ENCODE data around the gene SNTG2. TPM values are rescaled to one million over a fixed set of nuclear protein-coding genes. Genes with fewer than 3 reads are reported as not detected.

The SNTG2 gene
- total and polyA plus RNA-seq, 10 of the 15 experiments (the other 5 are each of a cell fraction or from before 2014, with no cell fraction given) = not detected

DNA sequence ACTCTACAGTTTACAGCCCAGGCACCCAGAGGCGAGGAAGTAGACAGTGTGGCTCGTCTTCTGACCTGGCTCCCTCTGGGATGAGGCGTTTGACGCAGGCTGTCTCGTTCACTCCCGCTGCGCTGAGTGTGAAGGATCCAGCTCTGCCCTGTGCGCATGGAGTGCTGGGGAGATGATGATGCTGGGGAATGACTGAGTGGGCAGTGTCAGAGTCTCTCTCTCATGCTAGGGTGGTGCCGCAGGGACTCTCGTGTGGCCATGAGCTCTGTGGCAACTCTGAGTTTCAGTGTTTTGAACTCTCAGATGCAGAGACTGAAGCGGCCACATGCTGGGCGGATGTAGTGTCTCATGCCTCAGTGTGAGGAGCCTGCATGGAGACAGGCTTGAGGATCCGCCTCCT lies 344.3 kb downstream of the SNTG2 start:
- Histone ChIP-seq H3K9ac (ENCODE audit: control insufficient read depth, insufficient read depth, low read length) (no peak overlapping the region), H4K20me1 (ENCODE audit: control insufficient read depth, insufficient read depth) (no peaks in the 10 kb centered on the region), H3K4me3 (no peak overlapping the region), H3K4me2 (ENCODE audit: control insufficient read depth, insufficient read depth) (no peak overlapping the region), H3K27me3 (replicated peaks in 1 of 2; ENCODE audit: control insufficient read depth in 2 of 2, insufficient read depth in 2 of 2, low read length in 1 of 2) (no peaks in the 10 kb centered on the region), H3K9me3 (replicated peaks; ENCODE audit: control insufficient read depth, insufficient read depth, low read length) (no peaks in the 10 kb centered on the region), H3K79me2 (ENCODE audit: control insufficient read depth, insufficient read depth, low read length) (no peaks in the 10 kb centered on the region), H3K27ac (ENCODE audit: control insufficient read depth, insufficient read depth) (no peak overlapping the region), H2AFZ (ENCODE audit: control insufficient read depth, low read depth, low read length) (no peak overlapping the region), H3K4me1 (ENCODE audit: control insufficient read depth, insufficient read depth, low read length) (no peaks in the 10 kb centered on the region), H3K36me3 (ENCODE audit: control insufficient read depth in 2 of 2, insufficient read depth in 2 of 2, low read length in 1 of 2) (no peaks in the 10 kb centered on the region)
- ATAC-seq (no peak), DNase-seq (ENCODE audit: low read depth, low spot score) (no peak), FAIRE-seq (no peak)
- ChIA-PET SMC1A (ENCODE audit: uncharacterized antibody, unreplicated experiment) (no interaction called here), RAD21 (ENCODE audit: unreplicated experiment) (no interaction called here), CTCF (no interaction called here), POLR2A (no interaction called here)
- intact Hi-C loops (cut with micrococcal nuclease; ENCODE audit: unreplicated experiment) (no loop called here), in situ Hi-C loops (cut with MboI) (no loop called here)
- TF ChIP-seq SP1 (IDR thresholded peaks at IDR 0.05; ENCODE audit: low read depth, low read length) (no peak), CBX5 (IDR thresholded peaks at IDR 0.05; ENCODE audit: low read depth) (no peak), MEF2B (IDR thresholded peaks at IDR 0.05; ENCODE audit: partially characterized antibody, poor library complexity, severe bottlenecking) (no peak), MYC (IDR thresholded peaks at IDR 0.05; ENCODE audit: insufficient read depth, insufficient read length, insufficient replicate concordance, low read length, severe bottlenecking) (no peak), MEF2A (IDR thresholded peaks at IDR 0.05; ENCODE audit: insufficient read depth, low read depth, low read length) (no peak), SPI1 (IDR thresholded peaks at IDR 0.05; ENCODE audit: borderline replicate concordance, insufficient read depth, low read depth, low read length) (no peak), NBN (IDR thresholded peaks at IDR 0.05) (no peak), NR2C1 (IDR thresholded peaks at IDR 0.05) (no peak), NFXL1 (IDR thresholded peaks at IDR 0.05; ENCODE audit: borderline replicate concordance) (no peak), FOXM1 (IDR thresholded peaks at IDR 0.05; ENCODE audit: low read depth, low read length) (no peak), MXI1 (IDR thresholded peaks at IDR 0.05; ENCODE audit: low read depth, low read length) (no peak)
- TF ChIP-seq, protein P1, sequence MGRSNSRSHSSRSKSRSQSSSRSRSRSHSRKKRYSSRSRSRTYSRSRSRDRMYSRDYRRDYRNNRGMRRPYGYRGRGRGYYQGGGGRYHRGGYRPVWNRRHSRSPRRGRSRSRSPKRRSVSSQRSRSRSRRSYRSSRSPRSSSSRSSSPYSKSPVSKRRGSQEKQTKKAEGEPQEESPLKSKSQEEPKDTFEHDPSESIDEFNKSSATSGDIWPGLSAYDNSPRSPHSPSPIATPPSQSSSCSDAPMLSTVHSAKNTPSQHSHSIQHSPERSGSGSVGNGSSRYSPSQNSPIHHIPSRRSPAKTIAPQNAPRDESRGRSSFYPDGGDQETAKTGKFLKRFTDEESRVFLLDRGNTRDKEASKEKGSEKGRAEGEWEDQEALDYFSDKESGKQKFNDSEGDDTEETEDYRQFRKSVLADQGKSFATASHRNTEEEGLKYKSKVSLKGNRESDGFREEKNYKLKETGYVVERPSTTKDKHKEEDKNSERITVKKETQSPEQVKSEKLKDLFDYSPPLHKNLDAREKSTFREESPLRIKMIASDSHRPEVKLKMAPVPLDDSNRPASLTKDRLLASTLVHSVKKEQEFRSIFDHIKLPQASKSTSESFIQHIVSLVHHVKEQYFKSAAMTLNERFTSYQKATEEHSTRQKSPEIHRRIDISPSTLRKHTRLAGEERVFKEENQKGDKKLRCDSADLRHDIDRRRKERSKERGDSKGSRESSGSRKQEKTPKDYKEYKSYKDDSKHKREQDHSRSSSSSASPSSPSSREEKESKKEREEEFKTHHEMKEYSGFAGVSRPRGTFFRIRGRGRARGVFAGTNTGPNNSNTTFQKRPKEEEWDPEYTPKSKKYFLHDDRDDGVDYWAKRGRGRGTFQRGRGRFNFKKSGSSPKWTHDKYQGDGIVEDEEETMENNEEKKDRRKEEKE (IDR thresholded peaks at IDR 0.05) = no peak
- TF ChIP-seq, protein P2, sequence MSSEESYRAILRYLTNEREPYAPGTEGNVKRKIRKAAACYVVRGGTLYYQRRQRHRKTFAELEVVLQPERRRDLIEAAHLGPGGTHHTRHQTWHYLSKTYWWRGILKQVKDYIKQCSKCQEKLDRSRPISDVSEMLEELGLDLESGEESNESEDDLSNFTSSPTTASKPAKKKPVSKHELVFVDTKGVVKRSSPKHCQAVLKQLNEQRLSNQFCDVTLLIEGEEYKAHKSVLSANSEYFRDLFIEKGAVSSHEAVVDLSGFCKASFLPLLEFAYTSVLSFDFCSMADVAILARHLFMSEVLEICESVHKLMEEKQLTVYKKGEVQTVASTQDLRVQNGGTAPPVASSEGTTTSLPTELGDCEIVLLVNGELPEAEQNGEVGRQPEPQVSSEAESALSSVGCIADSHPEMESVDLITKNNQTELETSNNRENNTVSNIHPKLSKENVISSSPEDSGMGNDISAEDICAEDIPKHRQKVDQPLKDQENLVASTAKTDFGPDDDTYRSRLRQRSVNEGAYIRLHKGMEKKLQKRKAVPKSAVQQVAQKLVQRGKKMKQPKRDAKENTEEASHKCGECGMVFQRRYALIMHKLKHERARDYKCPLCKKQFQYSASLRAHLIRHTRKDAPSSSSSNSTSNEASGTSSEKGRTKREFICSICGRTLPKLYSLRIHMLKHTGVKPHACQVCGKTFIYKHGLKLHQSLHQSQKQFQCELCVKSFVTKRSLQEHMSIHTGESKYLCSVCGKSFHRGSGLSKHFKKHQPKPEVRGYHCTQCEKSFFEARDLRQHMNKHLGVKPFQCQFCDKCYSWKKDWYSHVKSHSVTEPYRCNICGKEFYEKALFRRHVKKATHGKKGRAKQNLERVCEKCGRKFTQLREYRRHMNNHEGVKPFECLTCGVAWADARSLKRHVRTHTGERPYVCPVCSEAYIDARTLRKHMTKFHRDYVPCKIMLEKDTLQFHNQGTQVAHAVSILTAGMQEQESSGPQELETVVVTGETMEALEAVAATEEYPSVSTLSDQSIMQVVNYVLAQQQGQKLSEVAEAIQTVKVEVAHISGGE (CRISPR knock-in tag; IDR thresholded peaks at IDR 0.05) = no peak
- TF ChIP-seq, protein P3, sequence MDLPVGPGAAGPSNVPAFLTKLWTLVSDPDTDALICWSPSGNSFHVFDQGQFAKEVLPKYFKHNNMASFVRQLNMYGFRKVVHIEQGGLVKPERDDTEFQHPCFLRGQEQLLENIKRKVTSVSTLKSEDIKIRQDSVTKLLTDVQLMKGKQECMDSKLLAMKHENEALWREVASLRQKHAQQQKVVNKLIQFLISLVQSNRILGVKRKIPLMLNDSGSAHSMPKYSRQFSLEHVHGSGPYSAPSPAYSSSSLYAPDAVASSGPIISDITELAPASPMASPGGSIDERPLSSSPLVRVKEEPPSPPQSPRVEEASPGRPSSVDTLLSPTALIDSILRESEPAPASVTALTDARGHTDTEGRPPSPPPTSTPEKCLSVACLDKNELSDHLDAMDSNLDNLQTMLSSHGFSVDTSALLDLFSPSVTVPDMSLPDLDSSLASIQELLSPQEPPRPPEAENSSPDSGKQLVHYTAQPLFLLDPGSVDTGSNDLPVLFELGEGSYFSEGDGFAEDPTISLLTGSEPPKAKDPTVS (IDR thresholded peaks at IDR 0.05; ENCODE audit: low read depth, low read length) = no peak
- BruUV-seq (replicated peaks) = no TSS peak
- WGBS (ENCODE audit: insufficient coverage, insufficient replicate concordance, low lambda C conversion rate, missing lambda C conversion rate) = 51% methylated on average over 13 of the region's 13 CpGs
